GM21737 (cell line): Measurements from ENCODE around the gene COLEC12.
"Not testable (repeated sequence)": the region's sequence is repeated elsewhere in the genome, so short reads cannot be mapped to it uniquely, and the experiment has no call there.

ENCODE experiments used
- ATAC-seq: cut with Tn5 transposase; IDR thresholded peaks from one replicate; pipeline ENCODE4 v1.9.1; 2021; ENCODE audit warnings: mild to moderate bottlenecking, moderate library complexity; ENCODE audit not compliant: unreplicated experiment

COLEC12 gene

DNA sequence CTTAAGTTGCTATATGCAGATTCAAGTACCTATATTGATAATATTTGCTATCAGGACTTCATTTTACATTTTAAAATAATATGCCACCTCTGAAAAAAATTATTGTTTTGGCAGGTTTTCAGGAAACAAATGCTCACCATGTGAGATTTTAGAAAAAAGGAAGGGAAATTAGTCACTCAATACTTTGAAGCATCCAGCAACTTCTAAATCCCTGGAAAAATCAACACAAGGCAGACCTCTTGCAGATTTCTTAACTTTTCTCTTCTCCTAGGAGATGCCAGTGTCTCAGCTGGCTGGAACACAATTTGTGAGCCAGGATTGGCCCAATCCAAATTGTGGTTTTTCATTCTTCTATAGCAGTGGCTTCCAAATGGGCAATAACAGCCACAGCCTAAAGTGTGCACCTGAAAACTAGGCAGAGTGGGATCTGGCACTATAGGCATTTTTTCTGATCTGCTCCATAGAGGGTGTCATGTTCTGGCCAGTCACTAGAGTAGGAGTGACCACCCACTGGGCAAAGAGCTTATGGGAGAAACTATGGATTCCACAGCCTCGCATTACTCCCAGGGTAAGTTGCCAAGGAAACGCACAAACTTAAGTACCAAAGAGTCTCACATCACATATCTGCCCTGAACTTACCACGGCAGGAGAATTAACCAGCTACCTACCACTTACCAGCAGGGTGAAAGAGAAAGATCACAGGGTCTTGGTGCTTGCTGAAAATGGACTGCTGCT is 204.6 kb downstream of the COLEC12 start:
- ATAC-seq = no peak

DNA sequence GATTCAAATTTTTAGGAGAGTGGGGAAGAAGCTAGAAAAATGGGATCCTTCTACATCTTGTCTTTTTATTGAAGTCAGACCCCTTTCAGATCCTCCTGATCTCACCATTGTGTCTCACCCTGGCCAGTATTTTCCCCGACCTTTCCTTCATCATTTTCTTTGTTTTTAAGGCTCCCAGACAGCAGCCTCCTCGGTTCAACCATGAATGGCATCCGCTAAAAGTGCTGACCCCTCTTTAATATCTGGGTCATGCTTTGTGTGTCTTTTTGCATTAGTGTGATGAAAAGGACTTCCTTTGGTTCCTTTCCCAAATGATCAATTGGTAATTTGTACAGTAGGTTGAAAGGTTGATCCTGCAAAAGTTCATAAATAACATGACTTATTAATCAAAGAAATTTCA is 205.9 kb downstream of the COLEC12 start:
- ATAC-seq = no peak

- ATAC-seq = no peak
Observed at GRCh38 chr18:293536-293935, 207.0 kb downstream of the COLEC12 start.

DNA sequence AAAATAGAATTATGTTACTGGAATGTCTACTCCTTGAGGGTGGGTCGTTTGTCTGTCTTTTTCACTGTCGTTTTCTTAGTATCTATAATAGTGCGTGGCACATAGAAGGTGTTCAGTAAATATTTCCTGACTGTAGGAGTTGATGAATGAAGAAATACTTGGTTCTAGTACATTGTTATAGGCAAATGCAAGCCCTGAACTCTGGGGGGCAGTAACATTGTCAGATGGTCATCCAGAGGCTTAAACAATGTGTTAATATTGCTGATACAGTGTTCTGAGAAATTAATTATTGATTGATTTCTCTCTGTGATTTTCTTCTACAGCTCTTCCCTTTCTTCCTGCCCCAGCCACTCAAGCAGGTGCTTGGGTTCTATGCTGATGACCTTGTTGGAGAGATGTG is 208.2 kb downstream of the COLEC12 start:
- no peak for ATAC-seq

DNA sequence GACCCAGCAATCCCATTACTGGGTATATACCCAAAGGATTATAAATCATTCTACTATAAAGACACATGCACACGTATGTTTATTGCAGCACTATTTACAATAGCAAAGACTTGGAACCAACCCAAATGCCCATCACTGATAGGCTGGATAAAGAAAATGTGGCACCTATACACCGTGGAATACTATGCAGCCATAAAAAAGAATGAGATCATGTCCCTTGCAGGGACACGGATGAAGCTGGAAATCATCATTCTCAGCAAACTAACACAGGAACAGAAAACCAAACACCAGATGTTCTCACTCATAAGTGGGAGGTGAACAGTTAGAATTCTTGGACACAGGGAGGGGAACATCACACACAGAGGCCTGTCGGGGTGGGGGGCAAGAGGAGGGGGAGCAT is 210.5 kb downstream of the COLEC12 start:
- not testable (repeated sequence) for ATAC-seq

- ATAC-seq = no peak
Observed at GRCh38 chr18:289026-289425, 211.5 kb downstream of the COLEC12 start.

GRCh38 chr18:286515-287310 is 213.8 kb downstream of the COLEC12 start:
- no peak for ATAC-seq

- ATAC-seq = no peak
Observed at GRCh38 chr18:285817-286216, 214.7 kb downstream of the COLEC12 start.

DNA sequence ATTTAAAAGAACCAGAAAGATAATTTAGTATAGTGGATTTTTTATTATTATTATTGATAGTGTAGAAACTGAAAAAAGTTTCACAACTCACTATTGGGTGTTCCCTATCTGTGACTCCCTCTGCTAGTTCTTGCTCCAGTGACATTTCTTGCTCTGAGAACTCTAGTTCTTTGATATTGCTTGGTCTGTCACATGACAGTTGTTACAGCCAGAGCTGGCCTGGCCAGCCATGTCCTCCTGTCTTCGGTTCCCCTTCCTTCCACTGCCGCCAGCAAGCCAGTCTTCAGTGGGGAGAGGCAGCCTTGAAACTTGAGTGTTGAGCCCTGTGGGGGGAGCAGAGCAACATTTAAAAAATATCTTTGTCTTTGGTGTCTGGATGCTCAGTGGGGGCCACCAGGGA is 225.0 kb downstream of the COLEC12 start:
- ATAC-seq = no peak

- no peak for ATAC-seq
Observed at GRCh38 chr18:274313-274712, 226.2 kb downstream of the COLEC12 start.

DNA sequence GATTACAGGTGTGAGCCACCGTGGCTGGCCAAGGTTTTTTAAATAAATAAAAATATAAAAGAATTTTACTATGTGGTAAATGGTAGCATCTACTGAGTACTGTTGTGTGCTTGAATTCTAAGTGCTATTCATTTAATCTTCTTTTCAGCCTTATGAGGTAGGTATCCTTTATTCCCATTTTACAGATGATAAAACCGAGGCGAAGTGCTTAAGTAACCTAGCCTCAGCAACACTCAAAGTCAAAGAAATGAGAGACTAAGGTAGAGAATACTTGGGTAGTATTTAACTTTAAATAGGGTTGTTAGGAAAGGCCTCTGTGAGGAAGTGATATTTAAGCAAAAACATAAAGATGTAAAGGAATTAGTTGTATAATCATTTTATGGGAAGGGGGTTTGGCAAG is 227.0 kb downstream of the COLEC12 start:
- ATAC-seq = no peak

DNA sequence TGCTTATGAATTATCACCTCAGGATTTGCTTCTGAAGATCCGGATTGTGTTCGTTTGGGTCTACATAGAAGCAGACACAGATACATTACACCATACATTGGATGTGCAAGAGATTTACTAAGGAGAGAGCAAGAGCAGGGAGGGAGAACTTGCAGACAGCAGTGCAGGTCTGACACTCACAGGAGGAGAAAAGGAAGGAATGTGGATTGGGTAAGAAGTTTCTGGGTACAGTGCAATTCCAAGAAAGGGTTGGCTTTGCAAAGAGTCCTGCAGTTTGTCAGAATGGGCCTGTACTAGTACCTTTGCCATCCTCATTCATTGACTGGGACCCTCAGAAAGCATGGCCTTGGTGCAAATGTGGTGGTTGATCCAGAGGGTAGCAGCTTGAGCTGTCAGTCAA is 227.9 kb downstream of the COLEC12 start:
- no peak for ATAC-seq

- ATAC-seq = no peak
Observed at GRCh38 chr18:269480-270095, 230.9 kb downstream of the COLEC12 start.

- peak; percentile 90 for ATAC-seq
Observed at GRCh38 chr18:267688-268552, 232.6 kb downstream of the COLEC12 start, which contains the start of gene THOC1. Gene THOC1, minus strand, starts transcription at chr18:268047. Its CDS starts 28 bp downstream, at chr18:268019.

GRCh38 chr18:267380-267687 is 233.2 kb downstream of the COLEC12 start:
- no peak for ATAC-seq
